Mesodermal cell (in vitro differentiated cells): ENCODE results near the gene ABR.

Source experiments
- H3K27ac ChIP-seq: 2 replicates; pipeline ENCODE4 v1.7.0; 2013; ENCODE audit warnings: mild to moderate bottlenecking, low read depth, low read length, moderate library complexity; ENCODE audit not compliant: severe bottlenecking
- H3K36me3 ChIP-seq: 2 replicates; pipeline ENCODE4 v1.7.1; 2013; ENCODE audit warnings: mild to moderate bottlenecking, low read length, moderate library complexity; ENCODE audit not compliant: control insufficient read depth, insufficient read depth
- H3K4me1 ChIP-seq: one replicate; pipeline ENCODE4 v1.7.1; 2013; ENCODE audit warnings: mild to moderate bottlenecking, low read length; ENCODE audit not compliant: insufficient read depth, control insufficient read depth, poor library complexity, severe bottlenecking
- H3K4me3 ChIP-seq: 2 replicates; pipeline ENCODE4 v1.7.0; 2013; ENCODE audit warnings: low read length, control low read depth, mild to moderate bottlenecking; ENCODE audit not compliant: insufficient read depth, poor library complexity, severe bottlenecking; ENCODE audit errors: extremely low read depth
- H3K9me3 ChIP-seq: 2 replicates; pipeline ENCODE4 v1.7.1; 2013; ENCODE audit warnings: mild to moderate bottlenecking, low read length, moderate library complexity; ENCODE audit not compliant: control insufficient read depth
- WGBS, 2 experiments: methylation state at CpG; one replicate each; pipeline ENCODE4 v1.1.5; 2013; ENCODE audit warnings: missing lambda C conversion rate in 2 of 2; ENCODE audit not compliant: insufficient coverage in 2 of 2; 5-methylcytosine and 5-hydroxymethylcytosine counted together

The ABR gene

DNA sequence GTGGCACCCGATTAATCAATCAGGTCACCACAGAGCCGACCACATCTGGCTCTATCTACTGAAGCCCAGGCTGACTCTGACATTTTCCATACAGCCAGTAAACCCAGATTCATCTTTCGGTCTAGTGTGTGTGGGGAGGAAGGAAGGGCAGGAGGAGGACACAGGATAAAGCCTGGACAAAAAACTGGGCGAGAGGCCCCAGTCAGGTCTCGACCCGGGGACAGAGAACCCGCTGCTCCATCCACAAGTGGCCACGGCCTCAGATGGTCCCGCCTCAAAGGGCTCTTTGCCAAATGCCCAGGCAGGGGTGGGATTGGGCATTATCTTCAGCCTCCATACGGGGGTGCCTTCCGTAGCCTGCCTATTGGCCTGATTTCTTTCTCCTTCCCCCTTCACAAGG lies 7.8 kb downstream of the ABR start:
- Histone ChIP-seq H3K27ac (no peak overlapping the region), H3K4me1 (peaks cover 2% of the 10 kb centered on the region), H3K9me3 (no peaks in the 10 kb centered on the region), H3K36me3 (peaks cover 3% of the 10 kb centered on the region), H3K4me3 (no peak overlapping the region)
- 94 to 95% methylated on average over 9 to 11 of the region's 11 CpGs for WGBS, 2 experiments

GRCh38 chr17:1170739-1171138 lies 9.0 kb downstream of the ABR start:
- Histone ChIP-seq H3K4me1 (no peaks in the 10 kb centered on the region), H3K9me3 (no peaks in the 10 kb centered on the region), H3K36me3 (peaks cover 3% of the 10 kb centered on the region), H3K27ac (no peak overlapping the region), H3K4me3 (no peak overlapping the region)
- 82 to 88% methylated on average over 9 to 11 of the region's 11 CpGs for WGBS, 2 experiments

- WGBS, 2 experiments, result 84 to 87% methylated on average over 3 to 4 of the region's 4 CpGs
- peaks cover 3% of the 10 kb centered on the region for H3K36me3 ChIP-seq
- no peak overlapping the region for H3K27ac ChIP-seq
- H3K4me3 ChIP-seq, result no peak overlapping the region
- H3K4me1 ChIP-seq, result no peaks in the 10 kb centered on the region
- no peaks in the 10 kb centered on the region for H3K9me3 ChIP-seq
Observed at GRCh38 chr17:1169929-1170312, 9.9 kb downstream of the ABR start.

DNA sequence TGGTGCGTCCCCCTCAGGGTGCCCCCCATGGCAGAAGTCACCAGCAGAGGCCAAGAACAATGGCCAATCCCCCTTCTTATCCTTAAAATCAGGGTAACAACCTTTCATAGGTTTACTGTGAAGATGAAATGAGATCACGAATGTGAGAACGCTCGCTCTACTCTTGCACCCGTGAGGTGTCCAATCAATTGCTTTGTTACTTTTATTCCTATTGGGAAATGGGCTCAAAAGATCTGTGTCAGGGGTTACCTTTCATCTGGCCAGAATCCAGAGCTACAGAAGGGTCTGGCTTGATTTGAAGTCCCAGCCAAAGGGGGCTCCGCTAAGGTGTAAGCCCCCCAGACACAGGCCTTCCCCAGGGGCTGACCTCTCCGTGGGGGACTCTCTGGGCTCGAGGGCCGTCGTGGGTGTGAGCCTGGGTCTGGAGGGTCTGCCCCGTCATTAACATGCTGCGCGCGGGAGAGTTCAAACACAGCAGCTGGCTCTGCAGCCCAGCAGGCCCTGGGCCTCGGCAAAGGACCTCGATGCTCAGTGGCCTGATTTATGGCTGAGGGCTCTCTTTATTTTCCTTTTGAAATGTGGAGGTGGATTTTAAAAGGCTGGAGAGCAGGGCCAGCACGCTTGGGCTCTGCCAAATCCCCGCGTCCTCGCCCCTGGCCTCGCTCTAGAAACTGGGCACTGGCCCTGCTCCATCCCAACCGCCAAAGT lies 10.4 kb downstream of the ABR start:
- Histone ChIP-seq H3K9me3 (no peaks in the 10 kb centered on the region), H3K4me3 (no peak overlapping the region), H3K4me1 (no peaks in the 10 kb centered on the region), H3K36me3 (peaks cover 3% of the 10 kb centered on the region), H3K27ac (no peak overlapping the region)
- WGBS, 2 experiments, result 70 to 86% methylated on average over 11 to 14 of the region's 22 CpGs

- H3K4me3 ChIP-seq, result no peak overlapping the region
- no peaks in the 10 kb centered on the region for H3K4me1 ChIP-seq
- 89% methylated on average over 12 to 16 of the region's 17 CpGs for WGBS, 2 experiments
- no peaks in the 10 kb centered on the region for H3K9me3 ChIP-seq
- peaks cover 3% of the 10 kb centered on the region for H3K36me3 ChIP-seq
- H3K27ac ChIP-seq, result no peak overlapping the region
Observed at GRCh38 chr17:1168533-1169220, 11.1 kb downstream of the ABR start.

DNA sequence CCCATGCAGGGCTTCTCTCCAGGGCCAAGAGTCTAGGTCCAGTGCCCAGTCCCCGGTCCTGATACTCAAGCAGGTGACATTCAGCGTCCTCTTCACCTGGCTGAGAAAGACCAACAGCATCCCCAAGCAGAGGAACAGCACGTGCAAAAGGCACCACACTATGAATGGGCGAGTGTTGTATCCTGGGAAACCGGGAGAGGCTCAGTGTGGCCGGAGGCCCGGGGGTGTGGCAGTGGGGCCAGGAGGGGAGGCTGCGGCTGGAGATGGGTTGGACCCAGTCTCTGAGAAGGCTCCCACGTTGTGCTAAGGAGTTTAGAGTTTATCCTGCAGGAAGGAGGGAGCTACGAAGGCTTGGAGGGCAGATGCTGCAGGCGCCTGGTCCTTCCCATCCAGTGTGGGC lies 13.5 kb downstream of the ABR start:
- Histone ChIP-seq H3K36me3 (peaks cover 3% of the 10 kb centered on the region), H3K9me3 (no peaks in the 10 kb centered on the region), H3K4me1 (no peaks in the 10 kb centered on the region), H3K4me3 (no peak overlapping the region), H3K27ac (no peak overlapping the region)
- WGBS, 2 experiments, result 85 to 92% methylated on average over 11 of the region's 11 CpGs

- Histone ChIP-seq H3K4me3 (no peak overlapping the region), H3K9me3 (no peaks in the 10 kb centered on the region), H3K27ac (no peak overlapping the region), H3K36me3 (peaks cover 1% of the 10 kb centered on the region), H3K4me1 (no peaks in the 10 kb centered on the region)
- WGBS, 2 experiments, result 87 to 92% methylated on average over 12 to 13 of the region's 19 CpGs
Observed at GRCh38 chr17:1165836-1166235, 13.9 kb downstream of the ABR start.

- WGBS, 2 experiments, result 86 to 87% methylated on average over 9 to 10 of the region's 12 CpGs
- H3K27ac ChIP-seq, result no peak overlapping the region
- H3K36me3 ChIP-seq, result no peaks in the 10 kb centered on the region
- H3K4me1 ChIP-seq, result no peaks in the 10 kb centered on the region
- no peaks in the 10 kb centered on the region for H3K9me3 ChIP-seq
- H3K4me3 ChIP-seq, result no peak overlapping the region
Observed at GRCh38 chr17:1164935-1165556, 14.7 kb downstream of the ABR start.

- WGBS, 2 experiments, result 88 to 93% methylated on average over 12 to 14 of the region's 16 CpGs
- Histone ChIP-seq H3K4me3 (no peak overlapping the region), H3K27ac (no peak overlapping the region), H3K4me1 (no peaks in the 10 kb centered on the region), H3K9me3 (no peaks in the 10 kb centered on the region), H3K36me3 (no peaks in the 10 kb centered on the region)
Observed at GRCh38 chr17:1162116-1162855, 17.5 kb downstream of the ABR start.

DNA sequence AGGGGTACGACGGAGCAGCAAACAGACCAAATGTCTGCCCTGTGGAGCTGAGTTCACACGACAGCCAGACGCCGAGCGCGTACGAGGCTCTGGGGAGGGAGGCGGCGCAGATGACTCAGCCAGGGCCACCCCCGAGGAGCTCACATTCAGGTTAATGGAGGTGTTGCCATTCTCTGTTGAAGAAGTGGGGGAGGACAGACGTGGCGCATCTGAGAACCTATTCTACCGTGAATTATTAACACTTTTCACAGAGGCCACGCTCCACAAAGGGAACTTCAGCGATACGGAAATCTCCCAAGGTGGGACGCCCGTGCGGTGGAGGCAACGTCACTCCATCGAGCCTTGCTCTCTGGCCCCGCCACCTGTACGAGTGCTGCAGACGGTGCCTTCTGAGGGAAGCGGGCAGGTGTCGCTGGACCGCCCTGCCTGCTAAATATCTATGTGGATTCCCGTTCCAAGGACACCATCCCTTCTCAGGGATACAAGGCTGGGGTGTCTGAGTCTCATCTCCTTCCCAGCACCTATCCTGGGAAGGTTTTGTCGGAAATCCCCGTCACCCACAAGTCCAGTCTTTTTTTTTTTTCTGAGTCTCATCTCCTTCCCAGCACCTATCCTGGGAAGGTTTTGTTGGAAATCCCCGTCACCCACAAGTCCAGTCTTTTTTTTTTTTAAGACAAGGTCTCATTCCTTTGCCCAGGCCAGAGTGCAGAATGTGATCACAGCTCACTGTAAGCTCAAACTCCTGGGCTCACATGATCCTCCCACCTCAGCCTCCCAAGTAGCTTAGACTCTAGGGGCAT lies 19.0 kb downstream of the ABR start:
- no peak overlapping the region for H3K27ac ChIP-seq
- no peak overlapping the region for H3K4me3 ChIP-seq
- H3K36me3 ChIP-seq, result no peaks in the 10 kb centered on the region
- H3K9me3 ChIP-seq, result no peaks in the 10 kb centered on the region
- H3K4me1 ChIP-seq, result no peaks in the 10 kb centered on the region
- 45 to 53% methylated on average over 27 to 32 of the region's 32 CpGs for WGBS, 2 experiments
